ENCODE results near the gene PCBP3. TPM values are rescaled to one million over a fixed set of nuclear protein-coding genes. Genes with fewer than 3 reads are reported as not detected.

The PCBP3 gene
- total RNA-seq, 4 donors from 2014 or later: 0.47 to 5.3 (median 1.0) TPM; not detected in 1

DNA sequence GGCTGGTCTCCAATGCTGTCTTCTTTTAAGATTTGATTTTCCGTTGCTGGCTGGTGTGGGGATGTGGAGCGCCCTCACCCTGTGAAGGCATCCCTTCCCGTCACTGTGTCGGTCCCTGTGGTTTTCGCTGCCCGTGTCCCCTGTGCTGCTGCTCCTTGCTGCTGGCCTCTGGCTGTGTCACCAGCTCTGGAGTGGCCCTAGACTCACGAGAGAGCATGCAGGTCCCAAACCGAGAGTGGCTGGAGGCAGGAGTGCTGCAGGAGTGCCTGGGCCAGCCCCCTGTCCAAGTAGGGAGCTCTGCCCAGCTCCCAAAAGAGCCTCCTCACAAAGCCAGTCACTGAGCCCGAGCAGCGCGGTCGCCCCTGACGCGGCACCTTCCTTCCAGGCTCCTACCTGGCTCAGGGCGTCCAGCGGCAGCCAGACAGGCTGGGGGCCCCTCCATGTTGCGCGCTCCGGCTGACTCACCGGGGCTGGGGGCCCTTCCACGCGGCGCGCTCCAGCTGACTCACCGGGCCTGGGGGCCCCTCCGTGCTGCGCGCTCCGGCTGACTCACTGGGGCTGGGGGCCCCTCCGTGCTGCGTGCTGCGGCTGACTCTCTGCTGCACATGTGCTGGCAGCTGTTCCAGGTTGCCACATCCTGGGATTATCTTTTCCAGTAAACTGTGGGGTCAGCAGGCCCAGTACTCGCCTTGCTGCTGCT, 231.3 kb downstream of the PCBP3 start:
- peaks cover 0 to 67% (median 0%) of the 10 kb centered on the region in 4 donors for H3K27me3 ChIP-seq
- no peaks in the 10 kb centered on the region for H3K9me3 ChIP-seq
- no peak for TF ChIP-seq POLR2A (IDR thresholded peaks at IDR 0.05)
- TF ChIP-seq, protein P1, sequence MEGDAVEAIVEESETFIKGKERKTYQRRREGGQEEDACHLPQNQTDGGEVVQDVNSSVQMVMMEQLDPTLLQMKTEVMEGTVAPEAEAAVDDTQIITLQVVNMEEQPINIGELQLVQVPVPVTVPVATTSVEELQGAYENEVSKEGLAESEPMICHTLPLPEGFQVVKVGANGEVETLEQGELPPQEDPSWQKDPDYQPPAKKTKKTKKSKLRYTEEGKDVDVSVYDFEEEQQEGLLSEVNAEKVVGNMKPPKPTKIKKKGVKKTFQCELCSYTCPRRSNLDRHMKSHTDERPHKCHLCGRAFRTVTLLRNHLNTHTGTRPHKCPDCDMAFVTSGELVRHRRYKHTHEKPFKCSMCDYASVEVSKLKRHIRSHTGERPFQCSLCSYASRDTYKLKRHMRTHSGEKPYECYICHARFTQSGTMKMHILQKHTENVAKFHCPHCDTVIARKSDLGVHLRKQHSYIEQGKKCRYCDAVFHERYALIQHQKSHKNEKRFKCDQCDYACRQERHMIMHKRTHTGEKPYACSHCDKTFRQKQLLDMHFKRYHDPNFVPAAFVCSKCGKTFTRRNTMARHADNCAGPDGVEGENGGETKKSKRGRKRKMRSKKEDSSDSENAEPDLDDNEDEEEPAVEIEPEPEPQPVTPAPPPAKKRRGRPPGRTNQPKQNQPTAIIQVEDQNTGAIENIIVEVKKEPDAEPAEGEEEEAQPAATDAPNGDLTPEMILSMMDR (IDR thresholded peaks at IDR 0.05): no peak
- whole genome bisulfite sequencing, 2 donors: 70 to 83% methylated on average over 2 to 6 of the region's 33 CpGs
- peak overlapping the region in 1 of 4 donors; percentile 43 for H3K4me3 ChIP-seq
- intact Hi-C loops (cut with DNase I): no loop called here
- no peaks in the 10 kb centered on the region for H3K36me3 ChIP-seq
- DNase-seq: no peak
- H3K27ac ChIP-seq: no peak overlapping the region
- H3K4me1 ChIP-seq: peaks cover 0 to 12% (median 4%) of the 10 kb centered on the region in 3 donors

DNA sequence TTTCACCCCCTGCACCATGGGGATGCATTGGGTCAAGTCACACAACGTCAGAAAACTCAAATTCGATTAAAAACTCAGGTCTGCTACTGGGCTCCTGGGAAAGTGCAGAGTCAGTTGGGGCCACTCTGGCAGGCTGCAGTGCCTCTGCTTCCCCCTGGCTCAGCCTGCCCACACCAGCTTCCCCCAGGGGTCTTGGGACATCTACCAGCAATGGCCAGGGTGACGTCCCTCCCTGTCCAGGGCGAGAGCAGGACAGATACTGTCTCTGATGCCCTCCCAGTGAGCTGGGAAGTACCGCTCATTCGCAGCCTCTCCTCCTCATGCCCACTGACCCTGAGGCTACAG, 231.9 kb downstream of the PCBP3 start:
- 67 to 100% methylated on average over 2 to 4 of the region's 6 CpGs for WGBS, 2 donors
- Histone ChIP-seq H3K4me1 (peaks cover 0 to 17% (median 4%) of the 10 kb centered on the region in 3 donors), H3K27me3 (peaks cover 0 to 71% (median 0%) of the 10 kb centered on the region in 4 donors), H3K4me3 (peak overlapping the region in 1 of 4 donors; percentile 43), H3K9me3 (no peaks in the 10 kb centered on the region), H3K27ac (peak overlapping the region in 1 of 4 donors; percentile 16), H3K36me3 (no peaks in the 10 kb centered on the region)
- DNase-seq: no peak
- intact Hi-C loops (cut with DNase I): no loop called here
- no peak for TF ChIP-seq POLR2A (IDR thresholded peaks at IDR 0.05)
- TF ChIP-seq, protein P1 (IDR thresholded peaks at IDR 0.05): no peak

DNA sequence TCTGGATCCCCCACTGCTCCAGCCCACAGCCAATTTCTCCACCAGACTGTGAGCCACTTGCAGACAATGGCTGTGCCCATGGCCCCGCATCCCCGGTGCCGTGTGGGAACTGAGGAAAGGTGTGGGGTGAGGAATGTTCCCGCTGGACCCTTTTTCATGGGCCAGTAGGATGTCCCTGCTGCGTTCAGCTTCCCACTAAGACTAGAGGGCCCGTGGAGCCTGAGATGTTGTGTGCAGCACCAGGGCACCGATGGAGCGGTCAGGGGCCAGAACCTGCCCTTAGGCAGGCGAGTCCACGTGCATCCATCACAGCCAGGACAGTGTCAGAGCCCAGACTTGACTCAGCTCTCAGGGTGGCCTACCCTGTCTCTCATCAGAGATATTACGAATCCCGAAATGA, 232.4 kb downstream of the PCBP3 start:
- no peak overlapping the region for H3K4me3 ChIP-seq
- TF ChIP-seq POLR2A (IDR thresholded peaks at IDR 0.05): no peak
- TF ChIP-seq, protein P1 (IDR thresholded peaks at IDR 0.05): no peak
- intact Hi-C loops (cut with DNase I): no loop called here
- WGBS, 2 donors: 79 to 93% methylated on average over 4 to 9 of the region's 12 CpGs
- peaks cover 0 to 22% (median 4%) of the 10 kb centered on the region in 3 donors for H3K4me1 ChIP-seq
- no peak overlapping the region for H3K27ac ChIP-seq
- H3K27me3 ChIP-seq: peaks cover 0 to 66% (median 0%) of the 10 kb centered on the region in 4 donors
- H3K9me3 ChIP-seq: no peaks in the 10 kb centered on the region
- DNase-seq: no peak
- no peaks in the 10 kb centered on the region for H3K36me3 ChIP-seq

DNA sequence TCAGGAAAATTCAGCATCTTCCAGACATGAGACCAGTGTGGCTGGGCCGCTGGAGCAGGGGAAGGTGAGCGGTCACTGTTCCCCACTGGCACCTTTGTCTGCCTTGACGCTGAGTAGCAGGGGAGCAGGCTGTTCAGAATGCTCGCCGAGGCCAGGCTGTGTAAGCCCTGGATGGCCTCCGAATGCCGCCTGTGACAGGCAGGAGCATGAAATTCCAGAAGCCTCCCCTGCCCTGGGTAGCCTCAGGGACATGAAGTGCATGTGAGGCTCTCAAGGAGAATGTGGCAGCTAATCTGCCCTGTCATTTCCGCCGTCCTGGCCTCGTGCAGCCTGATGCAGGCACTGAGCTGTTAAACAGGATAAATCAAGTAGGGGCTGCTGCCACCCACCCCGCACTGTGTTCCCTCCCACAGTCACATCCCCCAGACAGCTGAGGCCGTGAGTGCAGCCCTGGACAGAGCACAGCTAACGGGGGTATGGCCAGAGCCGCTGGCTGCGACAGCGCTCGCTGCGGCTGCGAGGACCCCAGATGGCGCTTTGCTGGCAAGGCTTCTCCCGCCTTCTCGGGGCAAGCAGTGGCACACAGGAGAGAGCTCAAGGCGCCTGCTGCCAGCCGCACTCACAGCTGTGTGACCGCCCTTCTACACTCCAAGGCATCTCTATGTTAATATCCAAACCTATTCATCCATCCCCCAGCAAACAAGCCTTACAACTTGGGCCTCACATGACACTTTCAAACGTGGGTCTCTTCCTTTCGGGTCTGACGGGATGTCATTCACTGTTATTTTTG, 233.1 kb downstream of the PCBP3 start:
- WGBS, 2 donors: 81 to 82% methylated on average over 7 to 20 of the region's 28 CpGs

More for the DNA sequence above, 233.1 kb downstream of the PCBP3 start:
- H3K4me1 ChIP-seq: peaks cover 0 to 23% (median 4%) of the 10 kb centered on the region in 3 donors
- H3K27me3 ChIP-seq: peaks cover 0 to 59% (median 0%) of the 10 kb centered on the region in 4 donors
- no peak overlapping the region for H3K4me3 ChIP-seq
- no peaks in the 10 kb centered on the region for H3K36me3 ChIP-seq
- TF ChIP-seq POLR2A (IDR thresholded peaks at IDR 0.05): no peak
- TF ChIP-seq, protein P1 (IDR thresholded peaks at IDR 0.05): no peak
- no peak overlapping the region for H3K27ac ChIP-seq
- H3K9me3 ChIP-seq: no peaks in the 10 kb centered on the region
- intact Hi-C loops (cut with DNase I): no loop called here
- DNase-seq: no peak
